Measurements from ENCODE around the gene ROBO1.

The ROBO1 gene

GRCh38 chr3:78858910-78859309, 908.9 kb downstream of the ROBO1 start:
- DNase-seq, result no peak

DNA sequence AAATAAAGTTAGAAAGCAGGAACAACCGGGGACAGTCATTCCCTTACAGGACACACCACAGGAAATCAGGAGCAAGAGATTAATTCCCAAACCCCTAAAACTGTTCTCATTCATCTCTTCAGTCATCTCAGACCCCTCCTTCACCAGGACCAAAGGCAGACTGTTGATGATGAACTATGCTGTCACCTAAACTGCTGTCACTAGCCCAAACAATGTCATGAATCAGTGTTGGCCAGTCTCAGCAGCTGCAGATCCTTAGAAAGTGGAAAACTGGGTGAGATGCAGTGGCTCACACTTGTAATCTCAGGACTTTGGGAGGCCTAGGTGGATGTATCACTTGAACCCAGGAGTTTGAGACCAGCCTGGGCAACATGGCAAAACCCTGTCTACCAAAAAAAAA, 909.6 kb downstream of the ROBO1 start:
- no peak for DNase-seq

- DNase-seq, result no peak
These were observed 910.2 kb downstream of the ROBO1 start for GRCh38 chr3:78857494-78858111.

DNA sequence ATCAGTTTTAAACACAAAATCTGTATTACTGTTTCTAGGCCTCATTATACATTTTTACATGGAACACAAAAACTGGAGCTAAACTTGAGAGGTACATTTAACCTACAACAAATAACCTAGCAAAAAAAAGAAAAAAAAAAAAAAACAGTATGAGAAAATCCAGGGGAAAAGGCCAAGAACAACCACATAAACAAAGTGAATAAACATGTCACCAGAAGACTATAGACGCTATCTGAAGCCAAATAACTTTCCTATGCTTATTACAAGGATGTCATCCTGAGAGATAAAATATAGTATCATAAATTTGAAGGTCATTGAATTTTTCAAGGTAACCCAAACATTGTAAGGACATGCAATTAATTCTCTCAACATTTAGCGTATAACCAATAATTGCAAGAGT, 911.6 kb downstream of the ROBO1 start:
- DNase-seq, result no peak

GRCh38 chr3:78855190-78855589, 912.6 kb downstream of the ROBO1 start:
- DNase-seq, result no peak

DNA sequence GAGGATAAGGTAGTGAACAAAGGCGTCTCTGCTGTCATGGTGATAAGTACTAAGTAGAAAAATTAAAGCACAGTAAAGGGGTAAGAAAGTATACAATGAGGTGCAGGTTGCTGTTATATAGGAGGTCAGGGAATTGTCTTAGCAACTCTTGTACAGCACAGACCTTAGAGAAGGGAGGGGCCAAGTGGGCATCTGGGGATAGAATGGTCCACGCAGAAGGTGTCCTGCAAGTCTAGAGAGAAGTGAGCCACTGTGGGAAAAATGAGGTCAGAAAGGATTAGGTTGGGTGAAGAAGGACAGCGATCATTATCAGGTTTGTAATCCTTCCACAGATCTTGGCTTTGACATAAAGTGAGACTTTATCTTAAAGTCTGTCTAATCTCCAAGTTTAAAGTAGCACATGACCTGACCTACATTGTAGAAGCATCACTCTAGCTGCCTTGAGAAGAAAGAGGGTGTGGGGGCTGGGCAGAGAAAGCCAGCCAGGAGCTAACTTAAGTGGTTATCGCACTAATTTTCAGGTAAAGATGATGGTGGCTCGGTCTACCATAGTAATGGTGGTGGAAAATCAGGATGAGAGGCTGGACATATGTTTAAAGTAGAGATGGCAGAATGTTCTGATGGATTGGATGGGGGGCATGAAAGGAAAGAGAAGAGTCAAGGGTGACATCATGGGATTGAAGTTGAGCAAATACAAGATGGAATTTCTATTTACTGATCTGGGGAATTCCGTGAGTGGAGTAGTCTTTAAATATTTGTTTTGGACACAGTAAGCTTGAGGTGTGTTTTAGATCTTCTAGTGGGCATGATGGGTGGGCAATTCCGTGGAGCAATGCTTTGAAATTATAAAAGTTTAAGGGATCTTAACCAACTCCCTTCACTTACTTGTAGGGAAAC, 919.2 kb downstream of the ROBO1 start:
- no peak for DNase-seq

DNA sequence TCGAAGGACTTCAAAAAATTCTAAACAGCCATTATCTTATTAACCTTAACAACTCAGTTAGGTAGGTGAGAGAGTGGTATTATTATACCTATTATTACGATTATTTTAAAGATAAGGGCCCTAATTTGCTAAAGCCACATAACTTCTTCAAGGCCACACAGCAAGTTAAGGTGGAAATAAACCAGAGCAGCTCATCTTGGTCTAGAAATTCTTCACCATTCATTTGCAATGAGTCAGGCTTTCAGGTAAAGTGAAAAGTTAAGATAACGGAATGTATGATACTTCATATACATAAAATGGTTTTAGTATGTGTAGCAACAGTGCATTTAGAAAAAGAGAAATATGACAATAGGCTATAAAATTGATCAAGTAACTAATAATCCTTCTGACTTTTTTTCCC, 920.2 kb downstream of the ROBO1 start:
- DNase-seq, result no peak

DNA sequence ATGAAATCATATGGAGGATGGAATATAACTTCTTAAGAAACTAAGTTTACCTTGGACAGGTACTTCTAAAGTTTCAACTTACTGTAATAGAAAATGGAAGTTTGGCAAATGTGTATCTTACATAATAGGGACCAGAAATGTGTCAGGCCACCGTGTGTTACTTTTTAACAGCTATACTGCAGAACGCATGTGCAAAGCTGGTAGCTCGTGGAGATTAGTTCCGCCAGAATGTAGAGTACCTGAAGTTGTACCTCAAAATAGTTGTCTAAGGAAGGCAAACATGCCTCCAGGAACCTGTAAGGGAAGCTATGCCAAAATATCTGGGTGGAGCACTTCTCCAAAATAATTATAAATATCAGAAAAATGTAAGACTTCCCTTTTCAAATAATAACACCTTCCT, 920.6 kb downstream of the ROBO1 start:
- DNase-seq, result no peak

- DNase-seq, result no peak
These were observed 921.1 kb downstream of the ROBO1 start for GRCh38 chr3:78846718-78847117.

- DNase-seq, result no peak
These were observed 922.2 kb downstream of the ROBO1 start for GRCh38 chr3:78845605-78846004.

DNA sequence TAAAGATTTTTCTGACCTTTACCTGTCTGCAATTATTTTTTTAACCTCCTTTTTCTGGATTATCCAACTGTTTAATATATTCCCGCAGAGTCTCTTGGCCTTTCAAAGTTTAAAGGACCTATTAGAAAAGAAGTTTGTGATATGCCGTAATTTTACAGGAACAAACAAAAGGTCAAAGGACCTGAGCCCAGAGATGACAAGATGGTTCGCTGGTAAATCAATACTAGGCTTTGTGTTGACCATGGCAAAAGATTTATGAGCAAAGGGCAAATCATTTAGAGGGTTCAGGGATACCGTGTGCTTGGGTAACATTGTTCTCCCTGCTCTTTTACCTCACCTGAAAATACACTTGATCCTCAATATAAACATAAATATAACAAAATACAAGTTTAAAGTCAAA, 923.5 kb downstream of the ROBO1 start:
- DNase-seq, result no peak

GRCh38 chr3:78839693-78840092, 928.1 kb downstream of the ROBO1 start:
- no peak for DNase-seq

- no peak for DNase-seq
These were observed 929.4 kb downstream of the ROBO1 start for GRCh38 chr3:78838362-78838761.

GRCh38 chr3:78834910-78835309, 932.9 kb downstream of the ROBO1 start:
- DNase-seq, result no peak

DNA sequence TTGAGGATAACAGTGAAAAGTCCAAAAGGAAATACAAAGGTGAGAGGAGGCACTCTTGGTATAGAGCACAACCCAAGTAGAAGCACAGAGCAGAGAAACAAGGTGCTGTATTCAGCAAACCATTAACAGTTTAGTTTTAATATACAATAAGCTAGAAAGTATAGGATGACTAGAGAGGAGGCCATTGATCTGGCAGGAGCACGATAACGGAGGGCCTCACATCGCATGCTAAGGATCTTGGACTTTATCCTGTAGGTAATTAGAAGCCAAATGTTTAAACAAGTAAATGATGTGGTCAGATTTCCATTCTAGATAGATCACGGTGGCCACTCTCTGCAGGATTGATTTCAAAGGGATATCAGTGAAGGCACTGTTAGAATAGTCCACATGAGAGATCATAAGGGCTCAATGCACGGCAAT, 935.0 kb downstream of the ROBO1 start:
- DNase-seq, result no peak

DNA sequence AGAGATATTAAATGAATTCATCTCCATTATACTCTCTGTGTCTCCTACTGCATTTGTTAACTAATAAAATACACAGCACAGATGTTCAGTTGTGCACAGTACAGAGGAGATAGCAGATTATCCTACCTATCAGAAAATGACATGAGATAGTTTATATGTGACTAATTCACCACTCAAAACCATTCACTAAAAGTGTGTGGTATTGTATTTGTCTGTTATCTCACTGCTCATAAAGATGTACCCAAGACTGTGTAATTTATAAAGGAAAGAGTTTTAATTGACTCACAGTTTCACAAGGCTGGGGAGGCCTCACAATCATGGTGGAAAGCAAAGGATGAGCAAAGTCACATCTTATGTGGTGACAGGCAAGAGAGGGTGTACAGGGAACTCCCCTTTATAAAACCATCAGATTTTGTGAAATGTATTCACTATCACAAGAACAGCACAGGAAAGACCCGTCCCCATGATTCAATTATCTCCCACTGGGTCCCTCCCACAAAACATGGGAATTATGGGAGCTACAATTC, 936.3 kb downstream of the ROBO1 start:
- no peak for DNase-seq

DNA sequence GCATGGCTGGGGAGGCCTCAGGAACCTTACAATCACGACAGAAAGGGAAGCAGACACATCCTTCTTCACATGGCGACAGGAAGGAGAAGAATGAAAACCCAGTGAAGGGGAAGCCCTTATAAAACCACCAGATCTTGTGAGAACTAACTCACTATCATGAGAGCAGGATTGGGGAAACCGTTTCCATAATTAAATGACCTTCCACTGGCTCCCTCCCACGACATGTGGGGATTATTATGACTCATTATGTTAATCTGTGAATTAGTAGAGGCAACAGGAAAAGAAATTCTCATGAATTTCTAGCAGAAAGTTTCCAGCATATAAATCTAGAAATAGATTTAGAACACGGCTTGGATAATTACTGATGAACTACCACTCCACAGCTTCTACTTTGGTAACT, 937.3 kb downstream of the ROBO1 start:
- DNase-seq, result no peak

DNA sequence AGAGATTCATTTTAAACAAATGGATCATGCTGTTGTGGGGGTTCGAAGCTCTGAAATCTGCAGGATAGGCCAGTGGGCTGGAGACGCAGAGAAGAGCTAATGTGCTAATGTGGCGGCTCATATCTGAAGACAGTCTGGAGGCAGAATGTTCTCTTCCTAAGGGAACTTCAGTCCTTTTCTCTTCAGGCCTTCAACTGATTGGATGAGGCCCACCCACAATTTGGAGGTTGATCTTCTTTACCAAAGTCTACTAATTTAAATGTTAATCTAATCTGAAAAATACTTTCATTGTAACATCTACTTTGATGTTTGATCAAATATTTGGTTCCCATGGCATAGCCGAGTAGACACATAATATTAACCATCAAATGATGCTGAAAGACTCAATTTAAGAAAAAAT, 940.2 kb downstream of the ROBO1 start:
- no peak for DNase-seq

- DNase-seq, result no peak
These were observed 942.0 kb downstream of the ROBO1 start for GRCh38 chr3:78825858-78826215.

- DNase-seq, result no peak
These were observed 942.5 kb downstream of the ROBO1 start for GRCh38 chr3:78825118-78825857.

GRCh38 chr3:78823859-78824258, 943.9 kb downstream of the ROBO1 start:
- no peak for DNase-seq

DNA sequence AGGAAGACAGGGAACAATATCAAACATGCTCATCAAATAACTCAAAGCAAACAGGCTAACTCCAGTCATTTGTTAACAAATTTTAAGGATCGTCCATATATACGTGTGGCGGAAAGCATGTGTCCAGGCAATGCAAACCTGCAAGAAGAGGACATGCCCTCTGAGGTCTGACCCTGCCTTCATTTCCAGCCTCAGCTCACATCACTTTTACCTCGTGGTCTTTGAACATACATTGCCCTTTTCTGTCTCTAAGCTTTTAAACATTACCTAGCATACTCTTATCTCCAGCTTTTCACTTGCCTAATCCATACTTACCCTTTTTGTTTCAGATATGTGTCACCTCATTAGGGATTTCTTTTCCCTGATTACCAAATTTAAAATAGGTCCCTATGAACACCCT, 944.4 kb downstream of the ROBO1 start:
- DNase-seq, result no peak

- DNase-seq, result no peak
These were observed 945.1 kb downstream of the ROBO1 start for GRCh38 chr3:78822726-78823125.

- DNase-seq, result no peak
These were observed 947.3 kb downstream of the ROBO1 start for GRCh38 chr3:78820542-78820941.

Data from NCI-H187 treated with DMSO at 0.1 percent for 48 hours (cell line).